K562 (cell line): ENCODE data around the gene DIPK1A. TPM values are rescaled to one million over a fixed set of nuclear protein-coding genes. Genes with fewer than 3 reads are reported as not detected.

ENCODE experiments used
- ATAC-seq: fragments of 200-7000 bp; cut with Tn5 transposase; 3 replicates; pipeline ENCODE4 v1.9.1; 2020; ENCODE audit warnings: moderate library complexity
- BruUV-seq: library from RNA; stranded (reverse); fragments of 400-500 nt; replicated peaks from 2 replicates; lab custom pipeline; 2021; lab: Mats Ljungman, UMichigan
- CTCF ChIA-PET: fragments of 300-600 bp; formaldehyde crosslinking; extraction: SDS; loops from one replicate; lab custom pipeline; 2021; ENCODE audit warnings: low intra/inter-chr PET ratio; lab: Yijun Ruan, JAX
- POLR2A ChIA-PET: fragments of 300-600, 350-650 bp; sonication (Branson Sonifier 250); formaldehyde crosslinking; extraction: SDS; loops from one replicate; lab custom pipeline; 2021; ENCODE audit warnings: antibody characterized with exemption, inconsistent platforms; lab: Yijun Ruan, JAX
- DNase-seq, 4 experiments: peaks; one replicate each; pipeline versions ENCODE4 v3.0.0 to v3.0.0-alpha.2; 2011 to 2018; ENCODE audit warnings: low spot score in 3 of 4, mixed read lengths in 3 of 4; ENCODE audit errors: extremely low read depth in 1 of 4
- FAIRE-seq: peaks from 2 replicates; lab custom pipeline; 2011; peaks lifted over from hg19 to GRCh38; lab: Jason Lieb, UNC
- H2AFZ ChIP-seq: 2 replicates; pipeline ENCODE4 v1.6.0; 2011; ENCODE audit warnings: low read depth, low read length, control low read depth, inconsistent platforms
- H3K27ac ChIP-seq: fragments of 200-600 bp; 3 replicates; pipeline ENCODE4 v1.8.0; 2011; ENCODE audit warnings: low read depth, mild to moderate bottlenecking, control low read depth, inconsistent platforms, low read length, moderate library complexity, mixed read lengths; ENCODE audit errors: extremely low read depth
- H3K27me3 ChIP-seq, 2 experiments: fragments of 300-600 bp in 1 of 2; 2 replicates in 1 of 2; 3 replicates in 1 of 2; pipeline versions ENCODE4 v1.6.0 to v1.8.0; 2011; ENCODE audit warnings: inconsistent platforms in 2 of 2, low read length in 2 of 2, mild to moderate bottlenecking in 1 of 2, mixed read lengths in 1 of 2, moderate library complexity in 1 of 2; ENCODE audit not compliant: control insufficient read depth in 2 of 2, insufficient read depth in 2 of 2
- H3K36me3 ChIP-seq: fragments of 300-600 bp; 3 replicates; pipeline ENCODE4 v1.8.0; 2011; ENCODE audit warnings: mild to moderate bottlenecking, low read length, inconsistent platforms; ENCODE audit not compliant: control insufficient read depth, insufficient read depth
- H3K4me1 ChIP-seq, 2 experiments: fragments of 200-600 bp in 1 of 2; replicated peaks in 1 of 2; 2 replicates in 1 of 2; 3 replicates in 1 of 2; pipeline versions ENCODE4 v1.5.1 to v1.8.0; 2011; ENCODE audit warnings: inconsistent platforms in 2 of 2, low read length in 2 of 2, mild to moderate bottlenecking in 1 of 2, mixed read lengths in 1 of 2, moderate library complexity in 1 of 2; ENCODE audit not compliant: control insufficient read depth in 2 of 2, insufficient read depth in 2 of 2
- H3K4me2 ChIP-seq: 2 replicates; pipeline ENCODE4 v1.6.1; 2011; ENCODE audit warnings: low read length, control low read depth, inconsistent platforms, mixed read lengths; ENCODE audit not compliant: insufficient read depth
- H3K4me3 ChIP-seq: fragments of 200-600 bp; sonication (generic), shearing (Covaris generic); 2 replicates; pipeline ENCODE4 v1.5.1; 2016; ENCODE audit warnings: control low read depth, inconsistent platforms
- H3K79me2 ChIP-seq: fragments of 200-600 bp; 3 replicates; pipeline ENCODE4 v1.8.0; 2011; ENCODE audit warnings: low read length, inconsistent platforms; ENCODE audit not compliant: control insufficient read depth, insufficient read depth
- H3K9ac ChIP-seq, 2 experiments: 2 replicates each; pipeline versions ENCODE4 v1.6.0 to v1.6.1; 2011; ENCODE audit warnings: low read depth in 2 of 2, low read length in 2 of 2, control low read depth in 1 of 2, inconsistent platforms in 1 of 2, mild to moderate bottlenecking in 1 of 2, mixed read lengths in 1 of 2; ENCODE audit not compliant: insufficient read depth in 1 of 2
- H3K9me1 ChIP-seq: one replicate; pipeline ENCODE4 v1.6.0; 2011; ENCODE audit warnings: inconsistent platforms, mild to moderate bottlenecking, low read length, moderate library complexity; ENCODE audit not compliant: control insufficient read depth, insufficient read depth
- H3K9me3 ChIP-seq: replicated peaks from 2 replicates; pipeline ENCODE4 v1.5.1; 2011; ENCODE audit warnings: low read depth, low read length, inconsistent platforms; ENCODE audit not compliant: control insufficient read depth, insufficient read depth
- H4K20me1 ChIP-seq: replicated peaks from 2 replicates; pipeline ENCODE4 v1.6.1; 2011; ENCODE audit warnings: low read length, inconsistent platforms, mixed read lengths; ENCODE audit not compliant: control insufficient read depth, insufficient read depth
- FOXK1 ChIP-seq: sonication (generic); formaldehyde crosslinking; IDR thresholded peaks from 2 replicates; pipeline ENCODE4 v1.8.0; 2022; ENCODE audit warnings: missing genetic modification reagents, mild to moderate bottlenecking, borderline replicate concordance
- GABPA ChIP-seq: fragments of 200-800 bp; sonication (Bioruptor generic); conservative IDR thresholded peaks from 2 replicates; pipeline ENCODE4 v1.6.1; 2016; ENCODE audit warnings: low read depth, missing genetic modification characterization, missing compliant biosample characterization
- HOXB6 ChIP-seq: fragments of 250-450 bp; sonication (Bioruptor Pico); IDR thresholded peaks from 2 replicates; pipeline ENCODE4 v1.5.1; 2022; ENCODE audit warnings: mild to moderate bottlenecking, borderline replicate concordance
- KAT2B ChIP-seq: IDR thresholded peaks from one replicate; pipeline ENCODE4 v1.6.1; 2012; ENCODE audit warnings: low read depth, mild to moderate bottlenecking, control low read depth, inconsistent platforms, low read length, moderate library complexity
- MEIS2 ChIP-seq: fragments of 450-650 bp; IDR thresholded peaks from 2 replicates; pipeline ENCODE4 v1.6.1; 2014; ENCODE audit warnings: mild to moderate bottlenecking; ENCODE audit not compliant: partially characterized antibody
- RBM15 ChIP-seq: fragments of 200-400 bp; formaldehyde crosslinking; IDR thresholded peaks from 2 replicates; pipeline ENCODE4 v1.6.1; 2018; ENCODE audit warnings: mild to moderate bottlenecking, low read length, moderate library complexity; ENCODE audit not compliant: insufficient read depth
- ZNF197 ChIP-seq: fragments of 200-800 bp; sonication (Bioruptor generic); IDR thresholded peaks from 2 replicates; pipeline ENCODE4 v1.6.1; 2016; ENCODE audit warnings: low read depth, missing genetic modification characterization, missing compliant biosample characterization
- ZNF431 ChIP-seq: sonication (generic); formaldehyde crosslinking; IDR thresholded peaks from 2 replicates; pipeline ENCODE4 v1.8.0; 2022; ENCODE audit warnings: mild to moderate bottlenecking, missing genetic modification reagents
- ZNF561 ChIP-seq: fragments of 450-650 bp; formaldehyde crosslinking; conservative IDR thresholded peaks from 2 replicates; pipeline ENCODE4 v1.4.0; 2020; ENCODE audit warnings: mild to moderate bottlenecking, moderate library complexity
- ZNF639 ChIP-seq, 2 experiments: fragments of 200-800 bp in 1 of 2; sonication (Bioruptor generic) in 1 of 2; sonication (generic) in 1 of 2; formaldehyde crosslinking in 1 of 2; IDR thresholded peaks in 1 of 2; conservative IDR thresholded peaks in 1 of 2; 2 replicates each; pipeline versions ENCODE4 v1.5.0 to v1.6.1; 2016 to 2020; ENCODE audit warnings: missing compliant biosample characterization in 1 of 2, missing genetic modification characterization in 1 of 2, missing genetic modification reagents in 1 of 2
- WGBS: fragments of 100-300 bp; shearing (Covaris generic); methylation state at CpG from one replicate; pipeline ENCODE4 v1.1.6; 2016; ENCODE audit warnings: low coverage, mixed read lengths; ENCODE audit not compliant: insufficient coverage; ENCODE audit errors: missing lambda C conversion rate; 5-methylcytosine and 5-hydroxymethylcytosine counted together
- in situ Hi-C: fragments of 300-500 bp; cut with MboI; formaldehyde crosslinking; loops from 4 replicates; pipeline ENCODE4 v1.15.0; 2018; ENCODE audit warnings: inconsistent platforms, mixed read lengths
- intact Hi-C: fragments of 100-400 bp; cut with micrococcal nuclease; formaldehyde crosslinking; loops from 2 replicates; pipeline ENCODE4 v1.14.2; 2022
- polyA plus RNA-seq, 8 experiments: library from polyadenylated mRNA; depleted of rRNA in 4 of 8; stranded (reverse) in 5 of 8; unstranded in 3 of 8; fragments of >200 nt; fragmentation: Nextera tagmentation in 2 of 8; fragmentation: Illumina TruSeq in 1 of 8; extraction: Ambion mirVana in 2 of 8; extraction: Trizol in 1 of 8; gene quantifications; 2 replicates each; pipeline versions ENCODE4 v1.2.1 to v1.2.3, GENCODE V29; 2011 to 2014; ENCODE audit warnings: inconsistent platforms in 1 of 8, missing spikeins in 1 of 8
- total RNA-seq, 7 experiments: library from RNA; depleted of rRNA in 6 of 7; stranded (reverse); fragments of >200 nt in 6 of 7; fragmentation: Illumina TruSeq in 2 of 7; extraction: Trizol in 2 of 7; gene quantifications; 2 replicates each; pipeline versions ENCODE4 v1.2.1 to v1.2.3, GENCODE V29; 2011 to 2021; ENCODE audit warnings: low replicate concordance in 1 of 7
- TF ChIP-seq, protein P1 (sequence below), 2 experiments: fragments of 450-650 bp in 1 of 2; sonication (generic) in 1 of 2; formaldehyde crosslinking; conservative IDR thresholded peaks; 2 replicates each; pipeline versions ENCODE4 v1.4.0 to v1.8.1; 2020 to 2022; ENCODE audit warnings: mild to moderate bottlenecking in 1 of 2, missing genetic modification reagents in 1 of 2

The DIPK1A gene
- total and polyA plus RNA-seq, 9 of the 15 experiments (the other 6 are each of a cell fraction or from before 2014, with no cell fraction given): 0.54 to 2.5 (median 1.3) TPM

- no TSS peak for BruUV-seq
- H3K4me3 ChIP-seq: peak overlapping the region; percentile 91
- DNase-seq (peak in 1 of 4 experiments; percentile 43), ATAC-seq (0 out of 3 replicates have a peak, but pooled peaks have one; percentile 5), FAIRE-seq (no peak)
- no peak overlapping the region for H2AFZ ChIP-seq
- TF ChIP-seq ZNF639 (CRISPR knock-in tag; conservative IDR thresholded peaks at IDR 0.05 in 1 of 2, IDR thresholded peaks at IDR 0.05 in 1 of 2) (no peak), MEIS2 (no peak), HOXB6 (no peak), FOXK1 (CRISPR knock-in tag) (no peak), GABPA (no peak), ZNF431 (CRISPR knock-in tag) (no peak), ZNF197 (CRISPR knock-in tag) (no peak), RBM15 (no peak), ZNF561 (CRISPR knock-in tag) (no peak), KAT2B (no peak)
- TF ChIP-seq, protein P1, sequence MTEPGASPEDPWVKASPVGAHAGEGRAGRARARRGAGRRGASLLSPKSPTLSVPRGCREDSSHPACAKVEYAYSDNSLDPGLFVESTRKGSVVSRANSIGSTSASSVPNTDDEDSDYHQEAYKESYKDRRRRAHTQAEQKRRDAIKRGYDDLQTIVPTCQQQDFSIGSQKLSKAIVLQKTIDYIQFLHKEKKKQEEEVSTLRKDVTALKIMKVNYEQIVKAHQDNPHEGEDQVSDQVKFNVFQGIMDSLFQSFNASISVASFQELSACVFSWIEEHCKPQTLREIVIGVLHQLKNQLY (CRISPR knock-in tag; conservative IDR thresholded peaks at IDR 0.05): no peak
- no peaks in the 10 kb centered on the region for H3K9me3 ChIP-seq
- H3K27ac ChIP-seq: peak overlapping the region; percentile 89
- ChIA-PET POLR2A (interaction anchor here (0.7 to 2.2 kb wide), 4 partner anchors 9 to 231 kb away, joined by 3 to 12 read pairs (median 4); no protein-coding TSS in a partner anchor), CTCF (interaction anchor here (0.8 kb wide), 1 partner anchor 15 kb away, joined by 3 read pairs; no protein-coding TSS in a partner anchor)
- WGBS: 47% methylated on average over 5 of the region's 5 CpGs
- H4K20me1 ChIP-seq: peaks cover 53% of the 10 kb centered on the region
- in situ Hi-C loops: no loop called here
- peaks cover 5% of the 10 kb centered on the region for H3K9me1 ChIP-seq
- H3K9ac ChIP-seq: peak overlapping the region; percentile 81 to 96
- H3K4me1 ChIP-seq: peaks cover 6 to 18% of the 10 kb centered on the region in 2 experiments; a peak in 3 of 5 replicates
- peaks cover 71% of the 10 kb centered on the region for H3K79me2 ChIP-seq
- peaks cover 67% of the 10 kb centered on the region for H3K36me3 ChIP-seq
- no peaks in the 10 kb centered on the region for H3K27me3 ChIP-seq
- peak overlapping the region; percentile 99 for H3K4me2 ChIP-seq
- intact Hi-C loops: loop anchor here (5.0 to 10.0 kb wide), 3 partner anchors 47 to 519 kb away; partner anchors contain the start of gene EVI5
These were observed 127.4 kb downstream of the DIPK1A start for GRCh38 chr1:92833840-92834239.
